HL-60/S4 (cell line): ENCODE data around the gene AGAP2.
"Not testable (repeated sequence)": the region's sequence is repeated elsewhere in the genome, so short reads cannot be mapped to it uniquely, and the experiment has no call there.

Experiments used
- in situ Hi-C: fragments of 300-500 bp; cut with MboI; formaldehyde crosslinking; loops from 2 replicates; pipeline ENCODE4 v1.14.3; 2022; ENCODE audit warnings: low sequenced_read_pairs

AGAP2 gene

DNA sequence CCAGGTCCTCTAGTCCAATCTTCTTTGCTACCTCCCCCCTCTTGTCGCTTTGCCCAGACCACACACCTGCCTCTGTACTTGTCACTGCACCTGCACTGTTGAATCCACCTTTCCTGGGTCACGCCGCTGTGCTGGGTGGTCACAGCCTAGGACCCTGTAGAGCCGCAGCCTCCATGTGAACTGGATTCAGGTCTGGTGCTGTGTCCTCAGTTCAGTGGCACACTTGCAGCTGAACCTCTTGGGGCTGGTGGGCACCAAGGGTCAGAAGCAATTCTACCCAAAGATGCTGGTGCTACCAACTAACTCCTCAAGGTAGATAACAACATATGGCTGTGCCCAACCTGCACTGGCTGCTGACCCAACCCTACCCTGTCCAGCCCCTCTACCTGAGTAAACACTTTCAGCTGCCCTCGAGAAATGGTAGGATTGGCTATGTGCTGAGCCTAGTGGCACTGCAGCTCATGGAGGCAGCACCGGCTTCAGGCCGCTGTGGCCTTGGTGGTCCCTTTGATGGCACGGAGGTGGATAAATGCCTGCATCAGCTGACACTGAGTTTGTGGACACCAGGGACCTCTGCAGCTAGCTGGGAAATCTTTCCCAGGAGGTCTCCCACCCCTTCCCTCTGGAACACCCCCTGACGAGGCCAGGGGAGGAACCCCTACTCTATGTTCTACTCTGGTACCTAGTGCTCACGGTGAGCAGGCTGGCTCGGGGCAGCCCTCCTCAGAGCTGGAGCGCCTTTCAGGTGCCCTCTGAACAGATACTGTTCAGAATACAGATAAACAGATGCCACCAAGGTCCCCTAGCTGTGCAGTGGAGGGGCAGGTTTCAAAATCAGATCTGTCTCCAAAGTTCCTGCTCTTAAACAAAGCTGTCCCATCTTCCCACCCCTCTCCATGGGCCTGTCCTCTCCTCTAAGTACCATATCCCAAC is 14.3 kb downstream of the AGAP2 start:
- in situ Hi-C loops, result no loop called here

- in situ Hi-C loops, result no loop called here
These were observed 14.9 kb downstream of the AGAP2 start for GRCh38 chr12:57723630-57723962.

- in situ Hi-C loops, result no loop called here
These were observed 15.6 kb downstream of the AGAP2 start for GRCh38 chr12:57722716-57723629.

DNA sequence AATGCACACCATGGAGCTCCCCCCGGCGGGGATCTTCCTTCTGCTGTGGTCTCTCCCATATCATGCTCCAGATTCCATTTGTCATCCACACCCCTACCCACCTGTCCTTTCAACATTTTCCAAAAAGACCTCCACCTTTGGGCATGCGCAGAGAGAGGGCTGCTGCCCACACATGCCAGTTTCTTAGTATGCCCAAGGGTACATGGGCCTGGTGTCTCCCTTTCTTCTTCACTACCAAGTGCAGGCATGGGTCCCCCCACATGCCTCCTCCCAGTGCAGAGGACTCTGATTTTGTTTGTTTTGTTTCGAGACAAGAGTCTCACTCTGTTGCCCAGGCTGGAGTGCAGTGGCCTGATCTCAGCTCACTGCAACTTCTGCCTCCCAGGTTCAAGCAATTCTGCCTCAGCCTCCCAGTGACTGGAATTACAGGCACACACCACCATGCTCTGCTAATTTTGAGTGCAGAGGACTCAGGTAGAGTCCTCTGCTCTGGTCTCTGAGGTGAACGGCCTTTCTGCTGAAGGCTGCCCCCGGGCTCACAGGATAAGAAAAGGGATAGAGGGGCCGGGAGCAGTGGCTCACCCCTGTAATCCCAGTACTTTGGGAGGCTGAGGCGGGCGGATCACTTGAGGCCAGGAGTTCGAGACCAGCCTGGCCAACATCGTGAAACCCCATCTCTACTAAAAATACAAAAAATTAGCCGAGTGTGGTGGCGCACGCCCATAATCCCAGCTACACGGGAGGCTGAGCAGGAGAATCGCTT is 16.5 kb downstream of the AGAP2 start:
- in situ Hi-C loops, result not testable (repeated sequence)

DNA sequence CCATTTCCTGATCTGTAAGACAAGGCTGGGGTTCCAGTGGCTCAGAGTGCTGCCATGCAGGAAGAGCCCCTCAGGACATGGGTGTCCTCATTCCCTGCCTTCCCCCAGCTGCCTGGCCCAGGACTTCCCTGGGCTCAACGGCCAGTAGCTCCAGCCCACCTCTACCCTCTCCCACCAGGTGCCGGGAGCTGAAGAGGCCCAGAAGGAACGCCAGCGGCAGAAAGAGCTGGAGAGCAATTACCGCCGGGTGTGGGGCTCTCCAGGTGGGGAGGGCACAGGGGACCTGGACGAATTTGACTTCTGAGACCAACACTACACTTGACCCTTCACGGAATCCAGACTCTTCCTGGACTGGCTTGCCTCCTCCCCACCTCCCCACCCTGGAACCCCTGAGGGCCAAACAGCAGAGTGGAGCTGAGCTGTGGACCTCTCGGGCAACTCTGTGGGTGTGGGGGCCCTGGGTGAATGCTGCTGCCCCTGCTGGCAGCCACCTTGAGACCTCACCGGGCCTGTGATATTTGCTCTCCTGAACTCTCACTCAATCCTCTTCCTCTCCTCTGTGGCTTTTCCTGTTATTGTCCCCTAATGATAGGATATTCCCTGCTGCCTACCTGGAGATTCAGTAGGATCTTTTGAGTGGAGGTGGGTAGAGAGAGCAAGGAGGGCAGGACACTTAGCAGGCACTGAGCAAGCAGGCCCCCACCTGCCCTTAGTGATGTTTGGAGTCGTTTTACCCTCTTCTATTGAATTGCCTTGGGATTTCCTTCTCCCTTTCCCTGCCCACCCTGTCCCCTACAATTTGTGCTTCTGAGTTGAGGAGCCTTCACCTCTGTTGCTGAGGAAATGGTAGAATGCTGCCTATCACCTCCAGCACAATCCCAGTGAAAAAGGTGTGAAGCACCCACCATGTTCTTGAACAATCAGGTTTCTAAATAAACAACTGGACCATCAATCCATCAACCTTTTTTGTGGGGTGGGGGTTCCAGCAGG is 17.6 kb downstream of the AGAP2 start:
- in situ Hi-C loops, result no loop called here

DNA sequence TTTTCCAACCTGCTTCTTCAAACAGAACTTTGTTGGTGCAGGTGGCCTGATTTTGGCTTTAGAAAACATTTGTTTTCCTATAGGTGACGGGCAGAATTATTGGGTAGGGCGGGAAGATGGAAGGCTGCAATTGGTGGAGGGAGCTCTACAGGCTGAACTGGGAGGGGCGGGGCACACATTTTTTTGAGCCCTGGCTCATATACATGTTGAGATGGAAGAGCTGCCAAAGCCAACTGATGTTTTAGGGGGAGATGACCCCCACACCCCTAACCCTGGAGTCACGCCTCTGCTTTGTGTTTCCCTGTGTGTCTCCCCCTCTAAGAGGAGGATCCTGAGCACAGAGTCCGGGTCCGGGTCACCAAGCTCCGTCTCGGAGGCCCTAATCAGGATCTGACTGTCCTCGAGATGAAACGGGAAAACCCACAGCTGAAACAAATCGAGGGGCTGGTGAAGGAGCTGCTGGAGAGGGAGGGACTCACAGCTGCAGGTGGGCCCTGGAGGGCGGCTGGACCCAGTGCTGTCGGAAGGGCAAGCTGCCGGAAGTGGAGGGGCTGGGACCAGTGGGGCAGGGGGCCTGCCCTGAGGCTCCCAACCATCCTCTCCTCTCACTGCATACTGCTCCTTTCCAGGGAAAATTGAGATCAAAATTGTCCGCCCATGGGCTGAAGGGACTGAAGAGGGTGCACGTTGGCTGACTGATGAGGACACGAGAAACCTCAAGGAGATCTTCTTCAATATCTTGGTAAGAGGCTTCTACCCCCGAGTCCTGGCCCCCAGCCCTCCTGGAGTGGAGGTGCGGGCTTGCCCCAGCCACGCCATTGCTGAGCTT is 18.6 kb downstream of the AGAP2 start:
- in situ Hi-C loops, result no loop called here

- in situ Hi-C loops, result no loop called here
These were observed 19.7 kb downstream of the AGAP2 start for GRCh38 chr12:57718641-57719528.

DNA sequence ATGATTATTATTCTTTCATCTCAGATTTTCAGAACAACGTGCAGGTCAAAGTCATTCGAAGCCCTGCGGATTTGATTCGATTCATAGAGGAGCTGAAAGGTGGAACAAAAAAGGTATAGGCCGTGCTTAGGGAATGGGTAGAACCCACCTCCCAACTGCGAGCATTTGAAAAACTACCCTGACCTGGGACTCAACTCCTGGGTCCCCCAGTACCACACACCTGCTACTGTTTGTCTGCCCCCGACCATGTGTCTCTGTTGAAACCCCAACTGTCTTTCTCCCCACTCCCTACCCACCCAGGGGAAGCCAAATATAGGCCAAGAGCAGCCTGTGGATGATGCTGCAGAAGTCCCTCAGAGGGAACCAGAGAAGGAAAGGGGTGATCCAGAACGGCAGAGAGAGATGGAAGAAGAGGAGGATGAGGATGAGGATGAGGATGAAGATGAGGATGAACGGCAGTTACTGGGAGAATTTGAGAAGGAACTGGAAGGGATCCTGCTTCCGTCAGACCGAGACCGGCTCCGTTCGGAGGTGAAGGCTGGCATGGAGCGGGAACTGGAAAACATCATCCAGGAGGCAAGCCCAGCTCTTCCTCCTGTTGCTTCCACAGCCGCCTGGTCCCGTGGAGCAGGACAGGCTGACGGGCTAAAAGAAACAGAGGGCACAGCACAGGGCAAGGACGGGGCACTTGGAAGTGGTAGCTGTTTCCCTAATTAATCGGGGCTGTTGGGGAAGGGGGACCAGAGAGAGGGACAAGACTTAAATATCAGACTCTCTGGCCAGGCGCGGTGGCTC is 20.5 kb downstream of the AGAP2 start:
- in situ Hi-C loops, result no loop called here

GRCh38 chr12:57717131-57717530 is 21.4 kb downstream of the AGAP2 start:
- in situ Hi-C loops, result no loop called here

- in situ Hi-C loops, result no loop called here
These were observed 22.2 kb downstream of the AGAP2 start for GRCh38 chr12:57716305-57716704.

- in situ Hi-C loops, result no loop called here
These were observed 22.8 kb downstream of the AGAP2 start for GRCh38 chr12:57715786-57716185.

- in situ Hi-C loops, result not testable (repeated sequence)
These were observed 23.4 kb downstream of the AGAP2 start for GRCh38 chr12:57715036-57715748.

DNA sequence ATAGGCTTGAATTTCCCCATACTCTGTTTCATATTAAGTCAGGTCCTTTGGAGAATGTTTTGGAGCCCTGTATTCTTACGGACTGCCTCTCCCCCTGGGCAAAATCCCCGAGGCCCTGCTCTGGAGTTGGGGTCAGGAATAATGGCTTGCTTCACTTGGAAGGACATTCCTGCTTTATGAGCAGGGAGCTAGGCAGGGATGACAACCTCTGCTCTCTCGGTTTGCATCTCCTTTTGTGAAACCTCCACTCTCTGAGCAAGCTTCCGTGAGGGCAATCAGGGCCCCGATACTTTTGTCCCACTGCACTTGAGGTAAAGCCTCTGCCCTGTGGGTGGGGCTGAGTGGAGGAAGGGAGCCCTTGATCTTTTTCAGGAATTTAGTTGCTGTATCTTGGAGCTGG is 25.3 kb downstream of the AGAP2 start:
- in situ Hi-C loops, result no loop called here

DNA sequence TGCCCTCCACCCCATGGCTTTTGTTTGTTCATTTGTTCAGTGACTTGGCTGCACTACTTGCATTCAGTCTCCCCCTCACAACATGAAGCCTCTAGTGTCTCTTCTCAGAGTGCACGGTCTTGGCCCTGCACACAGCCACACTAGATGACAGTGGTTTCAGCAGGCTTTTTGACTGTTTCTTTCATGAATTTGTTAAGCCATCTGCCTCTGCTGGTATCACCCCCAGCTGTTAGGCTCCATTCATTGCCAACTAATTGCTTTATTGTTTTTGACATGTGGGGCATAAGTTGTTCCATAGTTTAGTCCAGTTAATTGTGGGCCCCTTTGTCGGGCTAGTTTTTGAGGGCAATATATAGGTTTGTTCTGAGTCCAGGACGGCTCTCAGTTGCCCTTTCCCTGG is 25.8 kb downstream of the AGAP2 start:
- in situ Hi-C loops, result no loop called here

DNA sequence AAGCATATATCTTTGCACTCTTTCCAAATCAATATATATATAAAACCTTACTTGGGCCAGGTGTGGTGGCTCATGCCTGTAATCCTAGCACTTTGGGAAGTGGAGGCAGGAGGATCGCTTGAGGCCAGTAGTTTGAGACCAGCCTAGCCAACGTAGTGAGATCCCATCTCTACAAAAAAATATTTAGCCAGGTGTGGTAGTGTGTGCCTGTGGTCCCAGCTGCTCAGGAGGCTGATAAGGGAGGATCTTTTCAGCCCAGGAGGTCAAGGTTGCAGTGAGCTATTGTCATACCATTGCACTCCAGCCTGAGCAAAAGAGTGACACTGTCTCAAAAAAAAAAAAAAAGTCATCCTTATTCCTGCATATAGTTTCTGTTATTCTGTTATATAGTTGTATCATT is 30.2 kb downstream of the AGAP2 start:
- in situ Hi-C loops, result no loop called here

GRCh38 chr12:57707250-57707649 is 31.3 kb downstream of the AGAP2 start:
- in situ Hi-C loops, result no loop called here

- in situ Hi-C loops, result no loop called here
These were observed 38.2 kb downstream of the AGAP2 start for GRCh38 chr12:57700317-57700716.
